Cardiac muscle cell (in vitro differentiated cells and primary cell): Measurements from ENCODE around the gene PHYHD1. TPM values are rescaled to one million over a fixed set of nuclear protein-coding genes. Genes with fewer than 3 reads are reported as not detected.

Source experiments
- DNase-seq, 2 donors: peaks; one replicate each; pipeline versions ENCODE4 v3.0.0 to v3.0.0-alpha.2; 2010 to 2017; ENCODE audit warnings: low read depth in 1 of 2, low spot score in 1 of 2
- H3K27ac ChIP-seq: fragments of 200-600 bp; sonication (generic); 2 replicates; pipeline ENCODE4 v1.5.1; 2016
- H3K27me3 ChIP-seq: fragments of 200-600 bp; sonication (generic); 2 replicates; pipeline ENCODE4 v1.6.0; 2016; ENCODE audit warnings: control low read depth
- H3K36me3 ChIP-seq: fragments of 200-600 bp; sonication (generic); 2 replicates; pipeline ENCODE4 v1.5.1; 2016; ENCODE audit warnings: control low read depth
- H3K4me1 ChIP-seq: fragments of 200-600 bp; sonication (generic); 2 replicates; pipeline ENCODE4 v1.8.1; 2017; ENCODE audit warnings: low read depth, mild to moderate bottlenecking, mixed run types
- H3K4me3 ChIP-seq: fragments of 200-600 bp; sonication (generic); 2 replicates; pipeline ENCODE4 v1.5.1; 2016; ENCODE audit warnings: mild to moderate bottlenecking
- H3K9me3 ChIP-seq: fragments of 200-600 bp; sonication (generic); 2 replicates; pipeline ENCODE4 v1.5.1; 2017; ENCODE audit warnings: low read depth, mild to moderate bottlenecking, control low read depth
- polyA plus RNA-seq: library from polyadenylated mRNA; unstranded; fragments of >200 nt; fragmentation: Nextera tagmentation; extraction: Ambion mirVana; gene quantifications from 2 replicates; pipeline ENCODE4 v1.2.1, GENCODE V29; 2016
- total RNA-seq: library from RNA; depleted of rRNA; stranded (reverse); fragments of >200 nt; gene quantifications from 2 replicates; pipeline ENCODE4 v1.2.3, GENCODE V29; 2016
- TF ChIP-seq, protein P1 (sequence below): IDR thresholded peaks from 2 replicates; pipeline ENCODE4 v1.5.1; 2012; ENCODE audit warnings: low read depth, mild to moderate bottlenecking, low read length

The PHYHD1 gene
- total and polyA plus RNA-seq, 2 experiments from 2014 or later: 25.3 to 40.8 TPM

GRCh38 chr9:128918921-128919320 is 1.9 kb upstream of the PHYHD1 start:
- TF ChIP-seq, protein P1, sequence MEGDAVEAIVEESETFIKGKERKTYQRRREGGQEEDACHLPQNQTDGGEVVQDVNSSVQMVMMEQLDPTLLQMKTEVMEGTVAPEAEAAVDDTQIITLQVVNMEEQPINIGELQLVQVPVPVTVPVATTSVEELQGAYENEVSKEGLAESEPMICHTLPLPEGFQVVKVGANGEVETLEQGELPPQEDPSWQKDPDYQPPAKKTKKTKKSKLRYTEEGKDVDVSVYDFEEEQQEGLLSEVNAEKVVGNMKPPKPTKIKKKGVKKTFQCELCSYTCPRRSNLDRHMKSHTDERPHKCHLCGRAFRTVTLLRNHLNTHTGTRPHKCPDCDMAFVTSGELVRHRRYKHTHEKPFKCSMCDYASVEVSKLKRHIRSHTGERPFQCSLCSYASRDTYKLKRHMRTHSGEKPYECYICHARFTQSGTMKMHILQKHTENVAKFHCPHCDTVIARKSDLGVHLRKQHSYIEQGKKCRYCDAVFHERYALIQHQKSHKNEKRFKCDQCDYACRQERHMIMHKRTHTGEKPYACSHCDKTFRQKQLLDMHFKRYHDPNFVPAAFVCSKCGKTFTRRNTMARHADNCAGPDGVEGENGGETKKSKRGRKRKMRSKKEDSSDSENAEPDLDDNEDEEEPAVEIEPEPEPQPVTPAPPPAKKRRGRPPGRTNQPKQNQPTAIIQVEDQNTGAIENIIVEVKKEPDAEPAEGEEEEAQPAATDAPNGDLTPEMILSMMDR: no peak
- peaks cover 2% of the 10 kb centered on the region for H3K36me3 ChIP-seq
- no peak overlapping the region for H3K4me3 ChIP-seq
- peak overlapping the region; percentile 60 for H3K27ac ChIP-seq
- DNase-seq: no peak
- H3K27me3 ChIP-seq: no peaks in the 10 kb centered on the region
- no peaks in the 10 kb centered on the region for H3K9me3 ChIP-seq
- H3K4me1 ChIP-seq: no peaks in the 10 kb centered on the region

DNA sequence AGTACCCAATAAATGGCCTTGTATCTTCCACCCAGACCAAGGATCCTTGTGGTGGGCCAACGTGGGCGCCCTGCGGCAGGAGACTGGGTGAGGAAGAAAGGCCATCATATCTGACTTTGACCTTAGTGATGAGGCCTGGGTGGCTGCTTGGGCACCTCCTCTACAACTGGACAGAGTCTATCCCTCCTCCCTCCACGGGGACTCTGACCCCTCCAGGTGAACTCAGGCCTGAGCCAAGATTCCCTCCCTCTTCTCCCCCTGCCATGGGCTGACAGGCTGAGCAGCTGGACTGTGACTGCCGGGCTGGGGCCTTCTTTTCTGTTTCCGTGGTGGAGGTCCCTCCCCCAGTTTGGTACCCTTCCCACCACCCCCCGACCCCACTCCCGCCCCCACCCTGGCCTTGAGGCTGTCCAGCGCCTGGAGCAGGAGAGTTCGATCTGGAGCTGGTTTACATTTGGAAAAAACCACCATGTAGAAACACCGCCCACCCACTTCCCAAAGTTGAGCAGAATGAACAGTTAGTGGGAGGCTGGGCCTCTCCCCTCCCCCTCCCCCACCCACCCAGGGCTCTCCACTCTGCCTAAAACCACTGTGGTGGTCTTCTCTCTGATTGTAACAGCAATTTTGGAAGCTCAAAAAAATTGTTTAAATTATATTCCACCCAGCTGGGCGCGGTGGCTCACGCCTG is 1.2 kb upstream of the PHYHD1 start:
- DNase-seq: no peak
- H3K27ac ChIP-seq: peak overlapping the region; percentile 60

GRCh38 chr9:128921881-128922763 is 1.3 kb downstream of the PHYHD1 start:
- Histone ChIP-seq H3K27ac (peak overlapping the region; percentile 92), H3K4me1 (no peaks in the 10 kb centered on the region), H3K27me3 (no peaks in the 10 kb centered on the region), H3K36me3 (no peaks in the 10 kb centered on the region), H3K4me3 (peak overlapping the region; percentile 55), H3K9me3 (no peaks in the 10 kb centered on the region)
- TF ChIP-seq, protein P1: peak; percentile 8
- DNase-seq: peak; percentile 83

More for the DNA sequence above, 1.2 kb upstream of the PHYHD1 start:
- Histone ChIP-seq H3K36me3 (peaks cover 2% of the 10 kb centered on the region), H3K27me3 (no peaks in the 10 kb centered on the region), H3K9me3 (no peaks in the 10 kb centered on the region), H3K4me3 (no peak overlapping the region), H3K4me1 (no peaks in the 10 kb centered on the region)
- TF ChIP-seq, protein P1: no peak

DNA sequence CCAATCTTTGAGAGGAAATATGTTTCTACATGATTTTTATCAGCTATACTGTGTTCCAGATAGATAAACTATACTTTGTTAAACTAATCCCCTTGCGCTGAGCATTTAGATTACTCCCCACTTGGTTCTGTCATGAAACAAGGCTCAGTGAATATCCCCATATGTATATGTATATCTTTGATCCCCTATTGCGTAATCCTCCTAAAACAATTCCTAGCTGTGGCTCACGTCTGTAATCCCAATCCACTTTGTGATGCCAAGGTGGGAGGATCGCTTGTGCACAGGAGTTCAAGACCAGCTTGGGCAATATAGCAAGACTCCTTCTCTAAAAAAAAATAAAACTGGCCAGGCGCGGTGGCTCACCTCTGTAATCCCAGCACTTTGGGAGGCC is 2.7 kb downstream of the PHYHD1 start:
- H3K27ac ChIP-seq: no peak overlapping the region
- H3K27me3 ChIP-seq: no peaks in the 10 kb centered on the region
- no peak overlapping the region for H3K4me3 ChIP-seq

DNA sequence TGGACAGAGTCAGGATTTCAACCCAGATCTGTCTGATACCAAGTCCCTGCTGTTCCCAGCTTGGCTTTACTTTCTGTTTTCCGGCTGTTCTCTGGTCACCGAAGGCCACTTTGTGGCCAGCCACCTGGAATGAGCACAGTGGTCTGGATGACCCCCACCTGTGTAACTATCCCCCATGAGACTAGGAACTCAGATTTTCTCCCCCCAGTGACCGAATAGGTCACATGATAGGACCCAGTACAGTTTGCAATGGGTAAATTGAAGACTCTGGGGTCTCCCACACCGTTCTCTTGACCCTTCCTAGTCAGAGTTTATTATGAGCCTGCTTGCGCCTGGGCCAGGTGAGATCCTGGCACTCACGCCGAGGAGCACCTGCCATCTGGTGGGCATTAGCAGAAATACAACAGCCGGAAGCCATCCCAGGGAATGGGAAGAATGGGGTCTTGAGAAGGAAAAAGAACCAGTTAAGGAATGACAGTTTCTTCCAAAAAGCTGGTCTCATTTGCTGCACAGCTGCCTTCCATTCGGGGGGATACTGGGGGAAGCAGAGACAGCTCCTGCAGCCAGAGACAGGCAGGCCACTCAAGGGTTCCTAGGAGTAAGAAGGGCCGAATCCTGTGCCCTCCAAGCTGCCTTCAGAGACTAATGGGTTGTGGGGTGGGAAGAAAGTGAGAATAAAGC is 7.1 kb downstream of the PHYHD1 start:
- no peaks in the 10 kb centered on the region for H3K9me3 ChIP-seq
- TF ChIP-seq, protein P1: peak; percentile 86
- no peaks in the 10 kb centered on the region for H3K4me1 ChIP-seq
- no peaks in the 10 kb centered on the region for H3K36me3 ChIP-seq
- H3K27me3 ChIP-seq: no peaks in the 10 kb centered on the region
- H3K4me3 ChIP-seq: no peak overlapping the region
- DNase-seq: peak; percentile 61 to 69
- H3K27ac ChIP-seq: no peak overlapping the region

More for the DNA sequence above, 2.7 kb downstream of the PHYHD1 start:
- Histone ChIP-seq H3K36me3 (no peaks in the 10 kb centered on the region), H3K4me1 (no peaks in the 10 kb centered on the region), H3K9me3 (no peaks in the 10 kb centered on the region)
- no peak for DNase-seq
- TF ChIP-seq, protein P1: no peak
